DND-41 (cell line): Measurements from ENCODE around the gene PML.
A peak's percentile ranks its signal among the peaks of the same experiment; 100 is the strongest.

Experiments
- ATAC-seq: fragments of 200-7000 bp; cut with Tn5 transposase; 3 replicates; pipeline ENCODE4 v1.9.1; 2021; ENCODE audit warnings: low read depth; ENCODE audit not compliant: insufficient read depth
- DNase-seq: peaks from one replicate; pipeline ENCODE4 v3.0.0-alpha.2; 2020
- H2AFZ ChIP-seq: 2 replicates; pipeline ENCODE4 v1.6.0; 2012; ENCODE audit warnings: low read depth, low read length
- H3K27ac ChIP-seq: 2 replicates; pipeline ENCODE4 v1.5.1; 2012; ENCODE audit warnings: low read length, inconsistent platforms
- H3K27me3 ChIP-seq: fragments of 200-600 bp; sonication (generic); 2 replicates; pipeline ENCODE4 v1.6.0; 2012; ENCODE audit warnings: low read length, mild to moderate bottlenecking, inconsistent platforms; ENCODE audit not compliant: insufficient read depth, poor library complexity
- H3K36me3 ChIP-seq: 2 replicates; pipeline ENCODE4 v1.5.1; 2012; ENCODE audit warnings: low read length, inconsistent platforms; ENCODE audit not compliant: insufficient read depth
- H3K4me1 ChIP-seq: 2 replicates; pipeline ENCODE4 v1.5.1; 2012; ENCODE audit warnings: mild to moderate bottlenecking, low read length; ENCODE audit not compliant: insufficient read depth
- H3K4me2 ChIP-seq: 2 replicates; pipeline ENCODE4 v1.6.0; 2012; ENCODE audit warnings: mild to moderate bottlenecking, moderate library complexity, low read length, inconsistent platforms; ENCODE audit not compliant: insufficient read depth
- H3K4me3 ChIP-seq, 2 experiments: fragments of 200-600 bp in 1 of 2; shearing (Covaris generic) in 1 of 2; 2 replicates each; pipeline ENCODE4 v1.5.1; 2012 to 2016; ENCODE audit warnings: inconsistent platforms in 2 of 2, low read length in 2 of 2, mild to moderate bottlenecking in 2 of 2, low read depth in 1 of 2, moderate library complexity in 1 of 2
- H3K79me2 ChIP-seq: 2 replicates; pipeline ENCODE4 v1.6.0; 2012; ENCODE audit warnings: low read length, inconsistent platforms; ENCODE audit not compliant: insufficient read depth
- H3K9ac ChIP-seq: 2 replicates; pipeline ENCODE4 v1.6.0; 2012; ENCODE audit warnings: low read depth, mild to moderate bottlenecking, inconsistent platforms, low read length, moderate library complexity
- H3K9me3 ChIP-seq: 2 replicates; pipeline ENCODE4 v1.5.1; 2012; ENCODE audit warnings: low read length, moderate library complexity, mild to moderate bottlenecking, inconsistent platforms; ENCODE audit not compliant: insufficient read depth, severe bottlenecking
- H4K20me1 ChIP-seq: 2 replicates; pipeline ENCODE4 v1.6.0; 2012; ENCODE audit warnings: low read length; ENCODE audit not compliant: insufficient read depth
- EZH2 ChIP-seq: IDR thresholded peaks from 3 replicates; pipeline ENCODE4 v1.6.1; 2012; ENCODE audit warnings: borderline replicate concordance, low read depth, mild to moderate bottlenecking, moderate library complexity, low read length, inconsistent platforms; ENCODE audit not compliant: severe bottlenecking
- TF ChIP-seq, protein P1 (sequence below): IDR thresholded peaks from 2 replicates; pipeline ENCODE4 v1.5.1; 2012; ENCODE audit warnings: borderline replicate concordance, low read length, moderate library complexity, mild to moderate bottlenecking; ENCODE audit not compliant: poor library complexity, severe bottlenecking; ENCODE audit errors: extremely low read depth

Gene PML

DNA sequence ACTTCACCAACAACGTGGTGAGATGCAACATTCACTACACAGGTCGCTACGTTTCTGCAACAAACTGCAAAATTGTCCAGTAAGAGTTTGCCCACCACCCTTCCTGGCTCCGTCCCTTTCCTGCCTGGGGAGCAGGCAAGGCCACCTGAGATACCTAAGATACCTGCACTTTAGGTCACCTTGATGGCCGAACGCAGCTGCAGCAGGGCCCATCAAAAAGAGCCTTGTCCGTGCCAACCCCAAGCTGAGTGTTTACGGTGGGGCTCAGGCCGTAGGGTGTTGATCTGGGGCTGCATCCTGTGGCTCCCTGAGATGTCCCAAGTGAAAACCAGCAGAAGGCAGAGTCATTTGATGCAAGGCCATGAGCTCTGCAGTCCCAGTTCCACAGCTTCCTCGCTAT, 45.0 kb upstream of the PML start:
- H3K9ac ChIP-seq: no peak overlapping the region
- H3K27me3 ChIP-seq: no peaks in the 10 kb centered on the region
- DNase-seq: no peak
- H3K4me1 ChIP-seq: 0 out of 2 replicates have a peak, but pooled peaks cover 2% of the 10 kb centered on the region
- H3K79me2 ChIP-seq: no peaks in the 10 kb centered on the region
- ATAC-seq: no peak
- no peak overlapping the region for H3K4me3 ChIP-seq
- TF ChIP-seq, protein P1, sequence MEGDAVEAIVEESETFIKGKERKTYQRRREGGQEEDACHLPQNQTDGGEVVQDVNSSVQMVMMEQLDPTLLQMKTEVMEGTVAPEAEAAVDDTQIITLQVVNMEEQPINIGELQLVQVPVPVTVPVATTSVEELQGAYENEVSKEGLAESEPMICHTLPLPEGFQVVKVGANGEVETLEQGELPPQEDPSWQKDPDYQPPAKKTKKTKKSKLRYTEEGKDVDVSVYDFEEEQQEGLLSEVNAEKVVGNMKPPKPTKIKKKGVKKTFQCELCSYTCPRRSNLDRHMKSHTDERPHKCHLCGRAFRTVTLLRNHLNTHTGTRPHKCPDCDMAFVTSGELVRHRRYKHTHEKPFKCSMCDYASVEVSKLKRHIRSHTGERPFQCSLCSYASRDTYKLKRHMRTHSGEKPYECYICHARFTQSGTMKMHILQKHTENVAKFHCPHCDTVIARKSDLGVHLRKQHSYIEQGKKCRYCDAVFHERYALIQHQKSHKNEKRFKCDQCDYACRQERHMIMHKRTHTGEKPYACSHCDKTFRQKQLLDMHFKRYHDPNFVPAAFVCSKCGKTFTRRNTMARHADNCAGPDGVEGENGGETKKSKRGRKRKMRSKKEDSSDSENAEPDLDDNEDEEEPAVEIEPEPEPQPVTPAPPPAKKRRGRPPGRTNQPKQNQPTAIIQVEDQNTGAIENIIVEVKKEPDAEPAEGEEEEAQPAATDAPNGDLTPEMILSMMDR: no peak
- no peak for TF ChIP-seq EZH2
- H4K20me1 ChIP-seq: no peaks in the 10 kb centered on the region
- H3K4me2 ChIP-seq: no peak overlapping the region
- no peak overlapping the region for H3K27ac ChIP-seq
- H3K9me3 ChIP-seq: no peaks in the 10 kb centered on the region
- no peak overlapping the region for H2AFZ ChIP-seq
- H3K36me3 ChIP-seq: no peaks in the 10 kb centered on the region

DNA sequence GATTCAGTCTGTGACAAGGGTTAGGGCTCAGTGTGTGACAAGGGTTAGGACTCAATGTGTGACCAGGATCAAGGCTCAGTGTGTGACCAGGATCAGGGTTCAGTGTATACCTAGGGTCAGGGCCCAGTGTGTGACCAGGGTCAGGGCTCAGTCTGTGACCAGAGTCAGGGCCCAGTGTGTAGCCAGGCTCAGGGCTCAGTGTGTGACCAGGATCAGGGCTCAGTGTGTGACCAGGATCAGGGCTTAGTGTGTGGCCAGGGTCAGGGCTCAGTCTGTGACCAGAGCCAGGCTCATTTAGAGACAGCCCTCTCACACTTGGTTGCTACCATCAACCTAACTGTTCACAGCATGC, 44.1 kb upstream of the PML start:
- Histone ChIP-seq H4K20me1 (no peaks in the 10 kb centered on the region), H3K36me3 (no peaks in the 10 kb centered on the region), H3K4me2 (no peak overlapping the region), H3K27ac (no peak overlapping the region), H3K9me3 (no peaks in the 10 kb centered on the region), H2AFZ (no peak overlapping the region), H3K27me3 (no peaks in the 10 kb centered on the region), H3K79me2 (no peaks in the 10 kb centered on the region), H3K9ac (no peak overlapping the region), H3K4me1 (0 out of 2 replicates have a peak, but pooled peaks cover 2% of the 10 kb centered on the region), H3K4me3 (no peak overlapping the region)
- ATAC-seq: no peak
- no peak for DNase-seq
- TF ChIP-seq, protein P1: no peak

GRCh38 chr15:73950831-73951561, 43.5 kb upstream of the PML start:
- H3K79me2 ChIP-seq: no peaks in the 10 kb centered on the region
- no peak overlapping the region for H3K27ac ChIP-seq
- H4K20me1 ChIP-seq: no peaks in the 10 kb centered on the region
- no peak overlapping the region for H3K4me3 ChIP-seq
- TF ChIP-seq, protein P1: peak; percentile 79
- TF ChIP-seq EZH2: no peak
- H3K36me3 ChIP-seq: no peaks in the 10 kb centered on the region
- no peaks in the 10 kb centered on the region for H3K27me3 ChIP-seq
- no peak overlapping the region for H3K9ac ChIP-seq
- ATAC-seq (peak; percentile 94), DNase-seq (peak; percentile 69)
- no peak overlapping the region for H3K4me2 ChIP-seq
- H3K9me3 ChIP-seq: no peaks in the 10 kb centered on the region
- no peak overlapping the region for H2AFZ ChIP-seq
- 0 out of 2 replicates have a peak, but pooled peaks cover 2% of the 10 kb centered on the region for H3K4me1 ChIP-seq

DNA sequence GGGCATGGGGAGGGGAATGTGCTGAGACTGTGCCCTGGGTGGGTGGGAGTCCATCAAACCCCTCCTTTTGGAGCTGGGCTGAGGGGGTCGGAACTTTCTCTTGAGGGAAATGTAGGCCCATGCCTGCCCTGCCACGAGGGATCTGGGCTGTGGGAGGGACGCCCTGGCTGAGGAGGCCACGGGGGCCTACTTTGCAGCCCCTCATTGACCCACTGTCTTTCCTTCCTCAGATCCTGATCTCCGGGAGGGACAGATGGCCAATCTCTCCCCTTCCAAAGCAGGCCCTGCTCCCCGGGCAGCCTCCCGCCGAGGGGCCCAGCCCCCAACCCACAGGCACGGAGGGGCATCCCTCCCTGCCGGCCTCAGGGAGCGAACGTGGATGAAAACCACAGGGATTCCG, 42.9 kb upstream of the PML start:
- Histone ChIP-seq H3K27ac (no peak overlapping the region), H3K4me2 (no peak overlapping the region)

More for the DNA sequence above, 42.9 kb upstream of the PML start:
- no peak for TF ChIP-seq EZH2
- TF ChIP-seq, protein P1: no peak
- Histone ChIP-seq H3K4me1 (0 out of 2 replicates have a peak, but pooled peaks cover 2% of the 10 kb centered on the region), H3K9me3 (no peaks in the 10 kb centered on the region), H3K36me3 (no peaks in the 10 kb centered on the region), H2AFZ (no peak overlapping the region), H4K20me1 (no peaks in the 10 kb centered on the region), H3K9ac (no peak overlapping the region), H3K79me2 (no peaks in the 10 kb centered on the region), H3K27me3 (no peaks in the 10 kb centered on the region), H3K4me3 (no peak overlapping the region)
- ATAC-seq (no peak), DNase-seq (no peak)
